COLO668 (cell line): ENCODE data around the gene SMPX.
A peak's percentile ranks its signal among the peaks of the same experiment; 100 is the strongest.

Experiments
- DNase-seq: peaks from one replicate; lab custom pipeline; 2025; ENCODE audit not compliant: unreplicated experiment; lab: John Stamatoyannopoulos, UW

The SMPX gene

DNA sequence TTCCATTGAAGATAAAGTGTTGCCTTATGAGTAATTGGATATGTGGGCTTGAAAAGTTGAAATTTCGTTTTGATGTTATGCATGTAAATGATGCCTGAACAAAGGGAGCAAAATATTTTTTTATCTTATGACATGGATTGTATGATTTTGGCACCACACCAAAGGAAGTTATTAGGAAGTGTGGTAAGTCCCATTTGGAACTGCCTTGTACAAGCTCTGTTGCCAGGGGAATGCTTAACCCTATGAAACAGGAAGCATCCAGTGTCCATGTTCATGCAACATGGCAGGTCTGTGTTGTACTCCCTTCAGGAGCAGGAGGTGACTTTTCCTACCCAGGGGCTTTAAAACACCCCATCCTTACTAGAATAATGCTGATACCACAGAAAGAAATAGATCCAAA, 13.2 kb downstream of the SMPX start:
- DNase-seq, result no peak

- no peak for DNase-seq
Measured at GRCh38 chrX:21744060-21744459, 13.9 kb downstream of the SMPX start.

- DNase-seq, result no peak
Measured at GRCh38 chrX:21741869-21742701, 15.8 kb downstream of the SMPX start.

DNA sequence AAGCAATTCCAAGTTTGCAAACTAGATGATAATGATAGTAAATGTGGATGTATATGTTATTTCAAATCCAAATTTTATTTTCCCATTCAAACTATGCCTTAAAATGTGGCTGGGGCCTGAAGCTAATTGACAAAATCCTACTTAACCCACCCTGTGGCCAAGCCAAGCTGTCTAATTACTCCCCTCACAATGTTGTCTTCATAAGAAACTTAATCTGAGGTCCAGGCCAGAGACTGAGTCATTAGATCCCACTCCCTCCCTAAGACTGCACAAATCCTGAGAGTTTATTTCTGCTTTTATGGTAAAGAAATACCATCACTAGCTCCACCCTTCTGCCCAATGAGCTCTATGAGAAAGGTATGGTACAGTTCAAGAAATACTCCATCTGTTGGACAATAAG, 16.6 kb downstream of the SMPX start:
- DNase-seq, result no peak

DNA sequence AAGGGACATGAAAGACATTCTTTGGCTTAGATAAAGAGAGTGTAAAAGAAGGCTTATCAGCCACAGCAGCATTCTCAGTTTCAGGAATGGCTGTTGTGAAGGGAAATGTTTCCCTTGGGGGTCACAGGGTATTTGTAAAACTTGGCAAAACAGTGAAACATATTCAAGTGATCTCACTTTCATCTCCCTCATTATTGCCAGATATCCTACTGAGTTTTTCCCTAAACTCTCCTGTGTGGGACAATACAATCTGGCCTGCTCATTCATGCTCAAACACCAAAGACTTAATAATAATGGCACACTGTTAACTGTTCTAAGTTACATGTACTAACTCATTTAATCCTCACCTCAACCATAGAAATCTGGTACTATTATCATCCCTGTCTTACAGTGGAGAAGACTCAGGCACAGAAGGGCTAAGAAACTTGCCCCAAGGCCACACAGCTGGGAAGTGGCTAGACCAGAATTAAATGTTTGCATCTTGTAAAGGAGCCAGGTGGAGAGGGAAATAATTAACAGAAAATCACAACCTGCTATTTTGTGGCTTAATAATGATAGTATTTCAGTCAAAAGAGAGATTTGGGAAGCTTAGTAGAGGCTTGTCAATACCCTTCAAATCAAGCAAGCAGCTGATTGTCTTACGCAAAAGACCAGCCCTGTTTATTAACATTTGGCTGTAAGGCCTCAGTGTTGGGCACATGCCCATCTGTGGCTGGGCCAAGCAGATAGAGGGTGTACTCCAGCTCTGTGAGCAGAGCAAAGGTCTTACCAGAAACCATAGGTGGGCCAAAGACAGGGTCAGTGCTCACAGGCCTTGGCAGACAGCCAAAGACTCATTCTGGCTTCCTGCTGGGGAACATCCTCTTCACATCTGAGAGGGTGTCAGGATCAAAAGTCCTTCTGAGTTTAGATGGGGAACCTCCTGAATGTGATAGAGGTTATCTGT, 17.3 kb downstream of the SMPX start:
- peak; percentile 62 for DNase-seq

GRCh38 chrX:21738950-21739287, 19.0 kb downstream of the SMPX start:
- DNase-seq, result no peak

DNA sequence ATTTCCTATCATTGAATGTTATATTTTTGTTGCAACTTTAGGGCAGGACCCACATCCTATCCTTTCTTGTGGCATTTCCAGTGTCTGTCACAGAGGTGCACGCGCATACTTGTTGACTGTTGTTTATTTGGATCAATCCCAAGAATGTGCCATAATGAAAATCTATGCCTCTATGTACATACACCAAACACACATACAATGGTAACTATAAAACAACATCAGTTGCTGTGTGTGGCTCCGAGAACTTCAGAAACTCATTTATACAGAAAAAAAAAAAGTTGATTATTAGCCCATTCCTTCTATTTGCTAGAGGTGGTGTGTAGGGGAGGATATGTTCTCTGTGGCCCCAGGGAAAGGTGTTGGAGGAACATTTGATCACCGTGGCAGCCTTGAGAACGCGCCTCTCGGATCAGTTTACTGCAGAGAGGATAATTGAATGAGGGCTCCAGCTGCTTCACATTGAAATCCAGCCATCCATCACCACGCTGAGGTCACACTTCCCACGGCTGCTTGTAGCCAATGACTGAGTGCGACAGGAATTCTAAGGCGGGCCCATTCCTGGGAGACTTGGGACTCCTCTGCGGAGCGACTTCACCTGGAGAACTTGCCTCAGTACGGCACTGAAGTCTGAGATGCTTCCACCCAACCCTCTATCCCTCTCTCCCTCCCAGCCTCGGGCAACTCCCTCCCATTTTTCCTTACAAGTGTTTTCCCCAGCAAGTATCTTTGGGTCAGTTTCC, 19.5 kb downstream of the SMPX start:
- DNase-seq, result peak; percentile 77

DNA sequence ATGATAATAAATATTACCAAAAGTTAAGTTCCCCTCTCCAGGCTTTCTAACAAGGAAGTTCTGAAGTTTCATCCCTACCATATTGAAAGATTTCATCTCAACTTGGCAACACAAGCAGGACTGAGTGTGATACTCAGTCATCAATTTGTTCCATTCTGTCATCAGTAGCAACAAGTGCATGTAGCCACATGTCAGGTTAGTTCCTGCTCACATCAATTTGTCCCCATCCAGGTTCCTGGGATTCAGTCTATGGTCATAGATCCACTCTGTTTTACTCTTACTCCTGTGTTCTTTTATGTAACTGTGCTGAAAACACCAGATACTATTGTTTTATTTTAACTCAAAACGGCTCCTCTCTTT, 22.2 kb downstream of the SMPX start:
- DNase-seq, result no peak

- DNase-seq, result no peak
Measured at GRCh38 chrX:21735038-21735767, 22.7 kb downstream of the SMPX start.

GRCh38 chrX:21734175-21734574, 23.7 kb downstream of the SMPX start:
- peak; percentile 14 for DNase-seq

GRCh38 chrX:21733705-21734104, 24.2 kb downstream of the SMPX start:
- DNase-seq, result no peak

DNA sequence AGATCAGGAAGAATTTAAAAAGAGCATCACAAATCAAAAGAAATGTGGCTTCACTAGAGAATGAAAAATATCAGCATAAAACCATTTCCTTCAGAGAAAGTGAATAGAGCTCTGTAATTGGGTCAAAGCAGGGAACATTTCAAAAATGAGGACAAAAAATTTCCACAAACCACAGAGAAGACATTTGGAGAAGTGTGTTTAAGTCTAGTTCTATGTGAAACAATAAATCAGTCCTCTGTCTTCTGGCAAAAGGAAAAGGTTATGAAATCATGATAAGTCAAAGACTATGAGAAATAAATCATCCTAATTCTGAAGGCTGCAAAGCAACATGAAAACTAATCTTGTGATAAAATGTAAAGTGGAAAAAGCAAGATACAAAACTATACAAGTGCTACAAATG, 27.9 kb downstream of the SMPX start:
- DNase-seq, result no peak

DNA sequence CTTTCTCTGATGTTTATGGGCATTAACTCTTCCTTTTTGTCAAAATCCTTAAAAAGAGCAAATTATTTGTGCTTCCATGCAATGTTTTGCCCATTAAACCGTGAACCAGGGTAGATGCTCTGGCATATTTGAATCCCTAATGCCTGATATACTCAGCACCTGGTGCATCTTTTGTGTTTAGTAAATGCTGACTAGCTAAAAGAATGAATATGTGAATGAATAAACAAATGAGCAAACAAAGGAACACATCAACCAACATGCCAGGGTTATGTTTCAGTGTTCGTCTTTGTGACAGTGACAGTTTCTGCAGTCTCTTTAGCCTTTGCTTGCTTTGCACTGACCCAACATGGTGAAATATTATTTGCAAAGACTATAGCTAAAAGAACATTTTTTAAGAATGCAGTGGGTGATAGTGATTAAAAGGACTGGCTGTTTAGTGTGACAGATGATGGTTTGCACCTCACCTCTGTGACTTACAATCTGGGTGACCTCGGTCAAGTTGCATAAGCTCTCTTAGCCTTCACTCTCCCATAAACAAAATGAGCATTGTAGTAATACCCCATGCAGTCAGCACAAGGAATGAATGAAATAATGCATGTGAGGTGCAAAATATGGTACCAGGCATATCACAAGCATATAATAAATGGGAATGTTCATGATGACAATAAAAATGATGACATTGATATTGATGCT, 29.5 kb downstream of the SMPX start:
- DNase-seq, result no peak

DNA sequence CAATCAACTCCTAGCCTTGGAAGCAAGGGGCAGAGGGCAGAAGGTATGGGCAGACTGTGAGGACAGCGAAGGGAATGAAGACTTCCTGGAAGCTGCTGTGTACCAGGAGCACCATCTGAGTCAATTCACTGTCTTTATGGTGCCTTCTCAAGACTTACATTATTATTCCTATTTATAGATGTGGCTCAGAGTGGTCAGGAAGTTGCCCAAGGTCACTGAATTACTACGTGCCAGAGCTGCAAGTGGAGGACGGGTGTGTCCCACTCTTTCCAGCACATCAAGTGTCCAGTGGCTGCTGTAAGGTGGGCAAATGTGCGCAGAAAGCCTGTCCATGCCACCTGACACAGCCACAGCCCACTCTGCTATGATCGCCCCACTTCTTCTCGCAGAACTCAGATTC, 32.0 kb downstream of the SMPX start:
- DNase-seq, result no peak

DNA sequence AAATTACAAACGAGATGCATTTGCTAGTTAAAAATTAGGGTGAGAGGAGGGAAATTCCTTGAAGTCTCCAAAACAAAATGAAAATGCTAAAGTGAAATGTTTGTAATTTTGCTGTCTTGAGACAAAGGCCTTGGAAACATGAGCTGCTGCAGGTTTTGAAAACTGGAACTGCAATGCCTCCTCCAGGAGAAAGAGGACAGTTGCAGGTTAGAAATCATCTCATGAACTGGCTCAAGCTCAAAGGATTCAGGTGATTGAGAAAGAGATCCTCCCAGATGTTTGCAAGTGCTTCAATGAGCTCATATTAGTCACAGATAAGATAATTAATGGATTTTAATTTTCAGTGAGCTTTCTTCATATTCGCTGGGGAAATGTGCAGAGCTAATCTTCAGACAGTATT, 32.4 kb downstream of the SMPX start:
- no peak for DNase-seq

DNA sequence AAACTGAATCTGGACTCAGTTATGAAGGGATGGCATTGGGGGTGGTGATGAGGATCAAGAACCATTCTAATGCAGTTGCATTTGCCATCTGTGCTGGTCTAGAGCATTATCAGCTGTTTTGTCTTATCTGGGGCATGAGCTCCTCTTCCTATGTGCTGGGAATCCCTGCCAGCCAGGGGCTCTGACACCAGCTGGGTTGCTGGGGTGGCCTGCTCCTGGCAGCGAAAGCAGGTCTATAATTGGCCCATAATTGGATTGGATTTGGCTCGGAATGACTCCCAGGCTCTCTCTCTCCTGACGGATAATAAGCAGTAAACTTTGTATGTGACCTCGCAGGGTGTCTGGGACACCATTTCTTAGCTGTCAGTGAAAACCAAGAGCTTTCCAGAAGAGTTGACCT, 34.1 kb downstream of the SMPX start:
- DNase-seq, result no peak

GRCh38 chrX:21723084-21723483, 34.8 kb downstream of the SMPX start:
- no peak for DNase-seq

- DNase-seq, result no peak
Measured at GRCh38 chrX:21721195-21721594, 36.7 kb downstream of the SMPX start.

- no peak for DNase-seq
Measured at GRCh38 chrX:21718575-21718974, 39.3 kb downstream of the SMPX start.

GRCh38 chrX:21717802-21718201, 40.1 kb downstream of the SMPX start:
- no peak for DNase-seq
